ENCODE data around the gene ZNF804A.
A peak's percentile ranks its signal among the peaks of the same experiment; 100 is the strongest.

Gene ZNF804A

GRCh38 chr2:184971546-184972068, 373.3 kb downstream of the ZNF804A start:
- DNase-seq = peak in 1 of 3 experiments; percentile 56
